Testis (tissue), 2 donors: Measurements from ENCODE around the gene IWS1.

Experiments used
- CTCF ChIP-seq, 3 experiments: fragments of 450-650 bp in 2 of 3; fragments of 200-600 bp in 1 of 3; sonication (generic) in 1 of 3; IDR thresholded peaks; one replicate each; pipeline ENCODE4 v1.5.1; 2016 to 2019; ENCODE audit warnings: antibody characterized with exemption in 3 of 3, mild to moderate bottlenecking in 2 of 3, moderate library complexity in 1 of 3
- POLR2A ChIP-seq: fragments of 450-650 bp; IDR thresholded peaks from one replicate; pipeline ENCODE4 v1.6.1; 2017; ENCODE audit warnings: antibody characterized with exemption, mild to moderate bottlenecking, moderate library complexity

DNA sequence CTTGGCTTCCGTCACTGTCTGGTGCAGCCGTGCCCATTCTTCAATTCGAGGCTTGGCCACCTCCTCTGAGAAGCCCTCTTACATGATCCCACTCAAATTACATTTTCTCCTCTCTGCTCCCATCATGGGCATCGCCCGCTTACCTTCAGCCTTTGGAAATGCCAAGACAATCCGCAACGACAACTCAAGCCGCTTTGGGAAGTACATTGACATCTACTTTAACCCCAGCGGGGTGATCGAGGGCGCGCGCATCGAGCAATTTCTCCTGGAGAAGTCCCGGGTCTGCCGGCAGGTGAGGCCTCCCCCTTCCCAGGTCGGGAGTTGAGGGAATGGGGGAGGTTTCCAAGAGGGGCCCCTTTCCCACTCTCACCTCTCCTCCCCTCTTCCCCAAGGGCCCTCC, 47.5 kb upstream of the IWS1 start:
- TF ChIP-seq CTCF (IDR thresholded peaks at IDR 0.05) (no peak), POLR2A (no peak)
